Measurements from ENCODE around the gene AFF3. TPM values are rescaled to one million over a fixed set of nuclear protein-coding genes. Genes with fewer than 3 reads are reported as not detected.
"Not testable (repeated sequence)": the region's sequence is repeated elsewhere in the genome, so short reads cannot be mapped to it uniquely, and the experiment has no call there.

The AFF3 gene
- polyA plus RNA-seq, 1 donor (not counting 4 experiments of a cell fraction or from before 2014, with no cell fraction given): not detected

GRCh38 chr2:99662761-99663341, 479.5 kb downstream of the AFF3 start:
- dilution Hi-C loops (cut with MboI; ENCODE audit: extremely low pct_ligation_motif_present, low sequenced_read_pairs): no loop called here
- no peak overlapping the region for H2AFZ ChIP-seq (ENCODE audit: control insufficient read depth, low read length)
- H3K9me3 ChIP-seq (ENCODE audit: control insufficient read depth, low read depth, low read length): no peaks in the 10 kb centered on the region
- DNase-seq (ENCODE audit: low read depth, low spot score) (no peak), FAIRE-seq (no peak)
- H3K27me3 ChIP-seq (ENCODE audit: control insufficient read depth, extremely low read depth, insufficient read depth, low read length): no peaks in the 10 kb centered on the region
- no peak overlapping the region for H3K4me2 ChIP-seq (ENCODE audit: control insufficient read depth, extremely low read depth, insufficient read depth, low read depth, low read length)
- no peak overlapping the region for H3K27ac ChIP-seq (ENCODE audit: control insufficient read depth, insufficient read depth, low read length)
- H3K9ac ChIP-seq (ENCODE audit: control insufficient read depth, extremely low read depth, insufficient read depth, low read length): no peak overlapping the region
- H3K9me1 ChIP-seq (ENCODE audit: control insufficient read depth, extremely low read depth, insufficient read depth, low read length): no peaks in the 10 kb centered on the region
- no peak for TF ChIP-seq EZH2 (IDR thresholded peaks at IDR 0.05; ENCODE audit: low read length)
- TF ChIP-seq, protein P1, sequence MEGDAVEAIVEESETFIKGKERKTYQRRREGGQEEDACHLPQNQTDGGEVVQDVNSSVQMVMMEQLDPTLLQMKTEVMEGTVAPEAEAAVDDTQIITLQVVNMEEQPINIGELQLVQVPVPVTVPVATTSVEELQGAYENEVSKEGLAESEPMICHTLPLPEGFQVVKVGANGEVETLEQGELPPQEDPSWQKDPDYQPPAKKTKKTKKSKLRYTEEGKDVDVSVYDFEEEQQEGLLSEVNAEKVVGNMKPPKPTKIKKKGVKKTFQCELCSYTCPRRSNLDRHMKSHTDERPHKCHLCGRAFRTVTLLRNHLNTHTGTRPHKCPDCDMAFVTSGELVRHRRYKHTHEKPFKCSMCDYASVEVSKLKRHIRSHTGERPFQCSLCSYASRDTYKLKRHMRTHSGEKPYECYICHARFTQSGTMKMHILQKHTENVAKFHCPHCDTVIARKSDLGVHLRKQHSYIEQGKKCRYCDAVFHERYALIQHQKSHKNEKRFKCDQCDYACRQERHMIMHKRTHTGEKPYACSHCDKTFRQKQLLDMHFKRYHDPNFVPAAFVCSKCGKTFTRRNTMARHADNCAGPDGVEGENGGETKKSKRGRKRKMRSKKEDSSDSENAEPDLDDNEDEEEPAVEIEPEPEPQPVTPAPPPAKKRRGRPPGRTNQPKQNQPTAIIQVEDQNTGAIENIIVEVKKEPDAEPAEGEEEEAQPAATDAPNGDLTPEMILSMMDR (optimal IDR thresholded peaks at IDR 0.05 in 1 of 3, IDR thresholded peaks at IDR 0.05 in 1 of 3, conservative IDR thresholded peaks at IDR 0.05 in 1 of 3; ENCODE audit: extremely low read depth in 1 of 3, insufficient read depth in 2 of 3, low read length in 3 of 3): no peak
- no peaks in the 10 kb centered on the region for H4K20me1 ChIP-seq (ENCODE audit: control insufficient read depth, extremely low read depth, insufficient read depth, low read length)
- H3K4me1 ChIP-seq (ENCODE audit: control insufficient read depth, extremely low read depth, insufficient read depth, low read length): no peaks in the 10 kb centered on the region
- no peak overlapping the region for H3K4me3 ChIP-seq (ENCODE audit: control insufficient read depth in 2 of 3, extremely low read depth in 1 of 3, insufficient read depth in 2 of 3, low read depth in 1 of 3, low read length in 3 of 3)
- H3K36me3 ChIP-seq (ENCODE audit: control insufficient read depth in 2 of 2, extremely low read depth in 1 of 2, insufficient read depth in 2 of 2, low read length in 2 of 2): no peaks in the 10 kb centered on the region
- H3K79me2 ChIP-seq (ENCODE audit: control insufficient read depth, insufficient read depth, low read length): no peaks in the 10 kb centered on the region

DNA sequence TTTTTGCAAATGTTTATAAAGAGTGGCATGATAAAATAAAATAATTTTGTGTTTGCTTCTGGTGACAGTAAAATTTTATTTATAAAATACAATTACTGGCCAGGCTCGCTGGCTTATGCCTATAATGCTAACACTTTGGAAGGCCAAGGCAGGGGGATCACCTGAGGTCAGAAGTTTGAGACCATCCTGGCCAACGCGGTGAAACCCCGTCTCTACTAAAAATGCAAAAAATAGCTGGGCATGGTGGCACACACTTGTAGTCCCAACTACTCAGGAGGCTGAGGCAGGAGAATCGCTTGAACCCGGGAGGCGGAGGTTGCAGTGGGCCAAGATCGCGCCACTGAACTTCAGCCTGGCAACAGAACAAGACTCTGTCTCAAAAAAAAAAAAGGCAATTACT, 480.6 kb downstream of the AFF3 start:
- FAIRE-seq; H3K9ac ChIP-seq (ENCODE audit: control insufficient read depth, extremely low read depth, insufficient read depth, low read length); H3K4me1 ChIP-seq (ENCODE audit: control insufficient read depth, extremely low read depth, insufficient read depth, low read length): not testable (repeated sequence)

More for the DNA sequence above, 480.6 kb downstream of the AFF3 start:
- H3K9me1 ChIP-seq (ENCODE audit: control insufficient read depth, extremely low read depth, insufficient read depth, low read length); dilution Hi-C loops (cut with MboI; ENCODE audit: extremely low pct_ligation_motif_present, low sequenced_read_pairs); H3K4me3 ChIP-seq (ENCODE audit: control insufficient read depth in 2 of 3, extremely low read depth in 1 of 3, insufficient read depth in 2 of 3, low read depth in 1 of 3, low read length in 3 of 3); H2AFZ ChIP-seq (ENCODE audit: control insufficient read depth, low read length); H3K9me3 ChIP-seq (ENCODE audit: control insufficient read depth, low read depth, low read length); H3K4me2 ChIP-seq (ENCODE audit: control insufficient read depth, extremely low read depth, insufficient read depth, low read depth, low read length); H4K20me1 ChIP-seq (ENCODE audit: control insufficient read depth, extremely low read depth, insufficient read depth, low read length); H3K27ac ChIP-seq (ENCODE audit: control insufficient read depth, insufficient read depth, low read length); H3K36me3 ChIP-seq (ENCODE audit: control insufficient read depth in 2 of 2, extremely low read depth in 1 of 2, insufficient read depth in 2 of 2, low read length in 2 of 2); H3K27me3 ChIP-seq (ENCODE audit: control insufficient read depth, extremely low read depth, insufficient read depth, low read length); H3K79me2 ChIP-seq (ENCODE audit: control insufficient read depth, insufficient read depth, low read length); DNase-seq (ENCODE audit: low read depth, low spot score): not testable (repeated sequence)

Data from keratinocyte (primary cell).